NT2/D1 (cell line): ENCODE results near the gene ALOX5.

ENCODE experiments used
- SUZ12 ChIP-seq: IDR thresholded peaks from 2 replicates; pipeline ENCODE4 v1.6.1; 2011; ENCODE audit not compliant: insufficient read length, insufficient read depth; ENCODE audit errors: extremely low read depth
- YY1 ChIP-seq: IDR thresholded peaks from 2 replicates; pipeline ENCODE4 v1.6.1; 2011; ENCODE audit not compliant: insufficient read length, insufficient read depth
- ZNF274 ChIP-seq: IDR thresholded peaks from 2 replicates; pipeline ENCODE4 v1.6.1; 2011; ENCODE audit warnings: mild to moderate bottlenecking, low read depth, low read length

DNA sequence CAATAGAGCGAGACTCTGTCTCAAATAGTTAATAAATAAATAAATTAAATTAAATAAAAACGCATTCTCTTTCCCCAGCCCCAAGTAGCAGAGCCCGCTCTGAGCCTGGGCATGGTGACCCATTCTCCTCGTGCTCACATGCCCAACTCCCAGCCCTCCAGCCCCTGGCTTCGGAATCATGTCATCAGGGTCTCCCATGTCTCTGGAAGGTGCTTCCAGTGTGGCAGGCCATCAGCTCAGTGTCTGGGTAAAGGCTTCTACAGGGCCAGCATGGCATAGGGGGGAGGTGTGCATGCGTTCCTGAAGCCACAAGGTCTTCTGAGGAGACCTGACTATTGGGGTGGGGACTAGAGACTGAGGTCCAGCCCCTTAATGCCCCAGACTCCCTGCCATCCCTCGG is 72.8 kb downstream of the ALOX5 start:
- TF ChIP-seq YY1 (no peak), ZNF274 (no peak), SUZ12 (no peak)
